IPS-NIHi11 (cell line): ENCODE results near the gene ARHGEF17.

Experiments
- DNase-seq: peaks from one replicate; pipeline ENCODE4 v3.0.0; 2012; ENCODE audit warnings: mixed read lengths, low spot score

ARHGEF17 gene

GRCh38 chr11:73291781-73292524 is 16.1 kb upstream of the ARHGEF17 start:
- DNase-seq, result no peak

GRCh38 chr11:73292525-73292894 is 15.6 kb upstream of the ARHGEF17 start:
- no peak for DNase-seq

GRCh38 chr11:73293356-73293936 is 14.6 kb upstream of the ARHGEF17 start:
- DNase-seq, result no peak

- DNase-seq, result no peak
Observed at GRCh38 chr11:73294604-73295003, 13.5 kb upstream of the ARHGEF17 start.

- DNase-seq, result peak; percentile 80
Observed at GRCh38 chr11:73295241-73295995, 12.7 kb upstream of the ARHGEF17 start.

- DNase-seq, result no peak
Observed at GRCh38 chr11:73295996-73296318, 12.1 kb upstream of the ARHGEF17 start.

GRCh38 chr11:73296501-73297230 is 11.4 kb upstream of the ARHGEF17 start:
- no peak for DNase-seq

- DNase-seq, result no peak
Observed at GRCh38 chr11:73297231-73297590, 10.9 kb upstream of the ARHGEF17 start.

GRCh38 chr11:73297702-73298101 is 10.4 kb upstream of the ARHGEF17 start:
- DNase-seq, result no peak

- no peak for DNase-seq
Observed at GRCh38 chr11:73298233-73298632, 9.8 kb upstream of the ARHGEF17 start.

GRCh38 chr11:73299751-73300150 is 8.3 kb upstream of the ARHGEF17 start:
- no peak for DNase-seq

GRCh38 chr11:73306069-73306841 is 1.8 kb upstream of the ARHGEF17 start:
- no peak for DNase-seq

- DNase-seq, result peak; percentile 61
Observed at GRCh38 chr11:73306977-73307322, 1.1 kb upstream of the ARHGEF17 start.

GRCh38 chr11:73307323-73308002 is 613 bp upstream of the ARHGEF17 start:
- DNase-seq, result peak; percentile 95

GRCh38 chr11:73308961-73309919 is 1.2 kb downstream of the ARHGEF17 start:
- DNase-seq, result peak; percentile 90

GRCh38 chr11:73310076-73310475 is 2.0 kb downstream of the ARHGEF17 start:
- DNase-seq, result no peak

- DNase-seq, result no peak
Observed at GRCh38 chr11:73310661-73311393, 2.8 kb downstream of the ARHGEF17 start.

- no peak for DNase-seq
Observed at GRCh38 chr11:73311394-73311869, 3.4 kb downstream of the ARHGEF17 start.

- no peak for DNase-seq
Observed at GRCh38 chr11:73312036-73312435, 4.0 kb downstream of the ARHGEF17 start.
